Mesendoderm (in vitro differentiated cells): ENCODE results near the gene CATSPERD. TPM values are rescaled to one million over a fixed set of nuclear protein-coding genes. Genes with fewer than 3 reads are reported as not detected.

ENCODE experiments used
- DNase-seq: peaks from one replicate; pipeline ENCODE4 v3.0.0; 2013
- H2AK5ac ChIP-seq: 2 replicates; pipeline ENCODE4 v1.6.1; 2013; ENCODE audit warnings: low read length, inconsistent platforms
- H2BK120ac ChIP-seq: 2 replicates; pipeline ENCODE4 v1.6.1; 2013; ENCODE audit warnings: low read depth, mild to moderate bottlenecking, low read length, moderate library complexity, mixed read lengths
- H2BK15ac ChIP-seq: replicated peaks from 2 replicates; pipeline ENCODE4 v1.6.1; 2013; ENCODE audit warnings: low read depth, mild to moderate bottlenecking, moderate library complexity
- H2BK5ac ChIP-seq: 2 replicates; pipeline ENCODE4 v1.6.1; 2013; ENCODE audit warnings: low read length, inconsistent platforms
- H3K18ac ChIP-seq: 2 replicates; pipeline ENCODE4 v1.6.1; 2013; ENCODE audit warnings: mild to moderate bottlenecking, low read length, mixed read lengths
- H3K23ac ChIP-seq: one replicate; pipeline ENCODE4 v1.6.1; 2013; ENCODE audit warnings: low read length
- H3K27ac ChIP-seq: 2 replicates; pipeline ENCODE4 v1.5.1; 2013; ENCODE audit warnings: low read depth, mild to moderate bottlenecking, inconsistent platforms, low read length, moderate library complexity
- H3K27me3 ChIP-seq: 2 replicates; pipeline ENCODE4 v1.6.1; 2013; ENCODE audit warnings: low read length, control low read depth, mild to moderate bottlenecking, inconsistent platforms; ENCODE audit not compliant: insufficient read depth, poor library complexity
- H3K36me3 ChIP-seq: 2 replicates; pipeline ENCODE4 v1.6.1; 2013; ENCODE audit warnings: low read length, inconsistent platforms; ENCODE audit not compliant: control insufficient read depth, insufficient read depth
- H3K4ac ChIP-seq: one replicate; pipeline ENCODE4 v1.6.1; 2013; ENCODE audit warnings: low read depth, mild to moderate bottlenecking, low read length, moderate library complexity
- H3K4me1 ChIP-seq: 2 replicates; pipeline ENCODE4 v1.6.1; 2013; ENCODE audit warnings: low read depth, low read length, inconsistent platforms; ENCODE audit not compliant: control insufficient read depth
- H3K4me2 ChIP-seq: 2 replicates; pipeline ENCODE4 v1.6.1; 2013; ENCODE audit warnings: low read length
- H3K4me3 ChIP-seq: 2 replicates; pipeline ENCODE4 v1.5.1; 2013; ENCODE audit warnings: mild to moderate bottlenecking, low read length
- H3K56ac ChIP-seq: one replicate; pipeline ENCODE4 v1.6.1; 2013; ENCODE audit warnings: low read length
- H3K79me1 ChIP-seq: 2 replicates; pipeline ENCODE4 v1.6.1; 2013; ENCODE audit warnings: low read length, inconsistent platforms
- H3K79me2 ChIP-seq: 2 replicates; pipeline ENCODE4 v1.6.1; 2013; ENCODE audit warnings: mild to moderate bottlenecking, low read length; ENCODE audit not compliant: control insufficient read depth, insufficient read depth
- H3K9ac ChIP-seq: 2 replicates; pipeline ENCODE4 v1.6.1; 2013; ENCODE audit warnings: low read length, inconsistent platforms
- H4K5ac ChIP-seq: one replicate; pipeline ENCODE4 v1.6.1; 2013; ENCODE audit warnings: low read length
- H4K8ac ChIP-seq: one replicate; pipeline ENCODE4 v1.6.1; 2013; ENCODE audit warnings: low read depth, mild to moderate bottlenecking, control low read depth, low read length, moderate library complexity
- WGBS: extraction: QIAGEN DNeasy Blood & Tissue Kit; methylation state at CpG from one replicate; pipeline ENCODE4 v1.1.7; 2013; ENCODE audit warnings: low lambda C conversion rate, missing lambda C conversion rate; ENCODE audit not compliant: insufficient coverage; ENCODE audit errors: extremely low coverage; 5-methylcytosine and 5-hydroxymethylcytosine counted together
- polyA plus RNA-seq, 2 experiments: library from polyadenylated mRNA; stranded (reverse); fragments of 200-250 nt; gene quantifications; one replicate each; pipeline ENCODE4 v1.2.3, GENCODE V29; 2013

The CATSPERD gene
- polyA plus RNA-seq (2013, experiment 1 of 2) = 0.03 TPM
- not detected for polyA plus RNA-seq (2013, experiment 2 of 2)

GRCh38 chr19:5719961-5720790 is at the start of gene CATSPERD, which contains the start of gene LONP1:
Gene CATSPERD (plus strand): TSS chr19:5720637. CDS start chr19:5720738, 101 bp downstream.
Gene LONP1 (minus strand): TSS chr19:5720146. CDS start chr19:5720132, 14 bp downstream.
- H2BK15ac ChIP-seq = no peak within 1 kb of the TSS
- H3K27me3 ChIP-seq = no peaks in the 10 kb centered on the region
- H3K4me3 ChIP-seq = peak within 1 kb of the TSS; percentile 98
- H3K4me2 ChIP-seq = peak within 1 kb of the TSS; percentile 85
- peaks cover 40% of the 10 kb centered on the region for H3K79me2 ChIP-seq
- H3K4me1 ChIP-seq = no peaks in the 10 kb centered on the region
- H3K18ac ChIP-seq = peak within 1 kb of the TSS; percentile 29
- H3K56ac ChIP-seq = peak within 1 kb of the TSS; percentile 93
- H3K4ac ChIP-seq = peak within 1 kb of the TSS; percentile 75
- no peaks in the 10 kb centered on the region for H3K36me3 ChIP-seq
- H2BK5ac ChIP-seq = peak within 1 kb of the TSS; percentile 83
- H4K5ac ChIP-seq = no peak within 1 kb of the TSS
- no peak within 1 kb of the TSS for H3K23ac ChIP-seq
- no CpG with 5 or more reads among the region's 90 CpGs for WGBS
- peak within 1 kb of the TSS; percentile 91 for H3K9ac ChIP-seq
- peak within 1 kb of the TSS; percentile 86 for H3K27ac ChIP-seq
- H3K79me1 ChIP-seq = peaks cover 14% of the 10 kb centered on the region
- H2AK5ac ChIP-seq = no peak within 1 kb of the TSS
- peak; percentile 99 for DNase-seq
- no peak within 1 kb of the TSS for H2BK120ac ChIP-seq
- H4K8ac ChIP-seq = peak within 1 kb of the TSS; percentile 44

- no CpG with 5 or more reads among the region's 7 CpGs for WGBS
- Histone ChIP-seq H3K9ac (no peak overlapping the region), H2BK120ac (no peak overlapping the region), H3K56ac (no peak overlapping the region), H2AK5ac (no peak overlapping the region), H3K4me3 (no peak overlapping the region), H3K4ac (no peak overlapping the region), H2BK5ac (no peak overlapping the region), H3K36me3 (peaks cover 5% of the 10 kb centered on the region), H3K27ac (no peak overlapping the region), H3K79me1 (no peaks in the 10 kb centered on the region), H3K4me1 (peaks cover 3% of the 10 kb centered on the region), H3K4me2 (no peak overlapping the region), H3K27me3 (no peaks in the 10 kb centered on the region), H4K8ac (no peak overlapping the region), H4K5ac (no peak overlapping the region), H3K18ac (no peak overlapping the region), H3K79me2 (no peaks in the 10 kb centered on the region), H3K23ac (no peak overlapping the region), H2BK15ac (no peak overlapping the region)
- no peak for DNase-seq
Observed at GRCh38 chr19:5671600-5671999, 48.8 kb upstream of the CATSPERD start.

- Histone ChIP-seq H4K5ac (no peak overlapping the region), H3K18ac (no peak overlapping the region), H3K27me3 (no peaks in the 10 kb centered on the region), H3K4ac (no peak overlapping the region), H3K79me2 (no peaks in the 10 kb centered on the region), H3K56ac (no peak overlapping the region), H3K4me3 (no peak overlapping the region), H2BK5ac (no peak overlapping the region), H3K4me1 (no peaks in the 10 kb centered on the region), H4K8ac (no peak overlapping the region), H3K4me2 (no peak overlapping the region), H2AK5ac (no peak overlapping the region), H3K27ac (no peak overlapping the region), H3K79me1 (no peaks in the 10 kb centered on the region), H2BK15ac (no peak overlapping the region), H3K9ac (no peak overlapping the region), H2BK120ac (no peak overlapping the region), H3K36me3 (peaks cover 5% of the 10 kb centered on the region), H3K23ac (no peak overlapping the region)
- DNase-seq = no peak
- WGBS = no CpG with 5 or more reads among the region's 13 CpGs
Observed at GRCh38 chr19:5672708-5673459, 47.6 kb upstream of the CATSPERD start.

- Histone ChIP-seq H4K5ac (no peak overlapping the region), H3K4ac (no peak overlapping the region), H2BK120ac (no peak overlapping the region), H3K56ac (no peak overlapping the region), H2BK5ac (no peak overlapping the region), H3K4me3 (no peak overlapping the region), H2AK5ac (no peak overlapping the region), H3K79me1 (no peaks in the 10 kb centered on the region), H3K4me2 (no peak overlapping the region), H3K79me2 (no peaks in the 10 kb centered on the region), H3K36me3 (peaks cover 5% of the 10 kb centered on the region), H3K9ac (no peak overlapping the region), H4K8ac (no peak overlapping the region), H3K27ac (no peak overlapping the region), H3K4me1 (no peaks in the 10 kb centered on the region), H3K27me3 (no peaks in the 10 kb centered on the region), H3K18ac (no peak overlapping the region), H3K23ac (no peak overlapping the region), H2BK15ac (no peak overlapping the region)
- no peak for DNase-seq
- 100% methylated on average over 1 of the region's 1 CpG for WGBS
Observed at GRCh38 chr19:5673752-5674151, 46.7 kb upstream of the CATSPERD start.

- no CpG with 5 or more reads among the region's 5 CpGs for WGBS
- no peak overlapping the region for H2BK5ac ChIP-seq
- no peak overlapping the region for H3K27ac ChIP-seq
- H3K4me2 ChIP-seq = no peak overlapping the region
- H3K4ac ChIP-seq = no peak overlapping the region
- no peaks in the 10 kb centered on the region for H3K79me1 ChIP-seq
- H2BK15ac ChIP-seq = no peak overlapping the region
- H3K18ac ChIP-seq = no peak overlapping the region
- H3K79me2 ChIP-seq = no peaks in the 10 kb centered on the region
- no peaks in the 10 kb centered on the region for H3K27me3 ChIP-seq
- H3K36me3 ChIP-seq = peaks cover 4% of the 10 kb centered on the region
- no peak overlapping the region for H3K23ac ChIP-seq
- no peak overlapping the region for H3K9ac ChIP-seq
- H2AK5ac ChIP-seq = no peak overlapping the region
- DNase-seq = no peak
- no peak overlapping the region for H3K4me3 ChIP-seq
- H4K5ac ChIP-seq = no peak overlapping the region
- no peak overlapping the region for H3K56ac ChIP-seq
- no peak overlapping the region for H2BK120ac ChIP-seq
- H4K8ac ChIP-seq = no peak overlapping the region
- no peaks in the 10 kb centered on the region for H3K4me1 ChIP-seq
Observed at GRCh38 chr19:5674714-5675113, 45.7 kb upstream of the CATSPERD start.
